C4-2B (cell line): ENCODE measurements around the gene LCE2C.

Experiments used
- CTCF ChIP-seq: fragments of 450-650 bp; conservative IDR thresholded peaks from 2 replicates; pipeline ENCODE4 v1.5.1; 2017; ENCODE audit warnings: mild to moderate bottlenecking
- ZFX ChIP-seq: fragments of 450-650 bp; IDR thresholded peaks from 2 replicates; pipeline ENCODE4 v1.6.1; 2017

- TF ChIP-seq CTCF (peak; percentile 94), ZFX (no peak)
Measured at GRCh38 chr1:152654110-152654509, 21.0 kb upstream of the LCE2C start.
